ENCODE results near the gene USP10. TPM values are rescaled to one million over a fixed set of nuclear protein-coding genes. Genes with fewer than 3 reads are reported as not detected.

USP10 gene
- total RNA-seq, 4 donors from 2014 or later: 63.0 to 98.4 (median 70.9) TPM

DNA sequence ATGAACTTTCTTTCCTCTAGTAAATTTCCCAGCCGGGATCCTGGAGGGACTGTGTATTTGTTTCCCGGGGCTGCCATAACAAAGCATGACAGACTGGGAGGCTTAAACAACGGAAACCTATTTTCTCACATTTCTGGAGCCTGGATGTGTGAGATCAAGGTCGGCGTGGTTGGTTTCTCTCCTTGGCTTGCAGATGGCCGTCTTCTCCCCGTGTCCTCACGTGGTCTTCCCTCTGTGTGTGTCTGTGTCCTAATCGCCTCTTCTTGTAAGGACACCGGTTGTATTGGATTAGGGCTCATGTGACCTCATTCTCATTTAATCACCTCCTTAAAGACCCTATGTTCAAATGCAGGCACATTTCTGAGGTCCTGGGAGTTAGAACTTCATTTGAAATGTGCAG, 22.0 kb upstream of the USP10 start:
- TF ChIP-seq, protein P1, sequence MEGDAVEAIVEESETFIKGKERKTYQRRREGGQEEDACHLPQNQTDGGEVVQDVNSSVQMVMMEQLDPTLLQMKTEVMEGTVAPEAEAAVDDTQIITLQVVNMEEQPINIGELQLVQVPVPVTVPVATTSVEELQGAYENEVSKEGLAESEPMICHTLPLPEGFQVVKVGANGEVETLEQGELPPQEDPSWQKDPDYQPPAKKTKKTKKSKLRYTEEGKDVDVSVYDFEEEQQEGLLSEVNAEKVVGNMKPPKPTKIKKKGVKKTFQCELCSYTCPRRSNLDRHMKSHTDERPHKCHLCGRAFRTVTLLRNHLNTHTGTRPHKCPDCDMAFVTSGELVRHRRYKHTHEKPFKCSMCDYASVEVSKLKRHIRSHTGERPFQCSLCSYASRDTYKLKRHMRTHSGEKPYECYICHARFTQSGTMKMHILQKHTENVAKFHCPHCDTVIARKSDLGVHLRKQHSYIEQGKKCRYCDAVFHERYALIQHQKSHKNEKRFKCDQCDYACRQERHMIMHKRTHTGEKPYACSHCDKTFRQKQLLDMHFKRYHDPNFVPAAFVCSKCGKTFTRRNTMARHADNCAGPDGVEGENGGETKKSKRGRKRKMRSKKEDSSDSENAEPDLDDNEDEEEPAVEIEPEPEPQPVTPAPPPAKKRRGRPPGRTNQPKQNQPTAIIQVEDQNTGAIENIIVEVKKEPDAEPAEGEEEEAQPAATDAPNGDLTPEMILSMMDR (IDR thresholded peaks at IDR 0.05): no peak
- TF ChIP-seq POLR2A (IDR thresholded peaks at IDR 0.05): no peak
- H3K27me3 ChIP-seq: no peaks in the 10 kb centered on the region
- intact Hi-C loops (cut with DNase I): no loop called here
- 73 to 80% methylated on average over 10 of the region's 10 CpGs for WGBS, 2 donors
- H3K4me1 ChIP-seq: no peaks in the 10 kb centered on the region
- no peak overlapping the region for H3K27ac ChIP-seq
- H3K36me3 ChIP-seq: no peaks in the 10 kb centered on the region
- DNase-seq: no peak
- H3K4me3 ChIP-seq (replicated peaks in 1 of 3): no peak overlapping the region
- no peaks in the 10 kb centered on the region for H3K9me3 ChIP-seq

DNA sequence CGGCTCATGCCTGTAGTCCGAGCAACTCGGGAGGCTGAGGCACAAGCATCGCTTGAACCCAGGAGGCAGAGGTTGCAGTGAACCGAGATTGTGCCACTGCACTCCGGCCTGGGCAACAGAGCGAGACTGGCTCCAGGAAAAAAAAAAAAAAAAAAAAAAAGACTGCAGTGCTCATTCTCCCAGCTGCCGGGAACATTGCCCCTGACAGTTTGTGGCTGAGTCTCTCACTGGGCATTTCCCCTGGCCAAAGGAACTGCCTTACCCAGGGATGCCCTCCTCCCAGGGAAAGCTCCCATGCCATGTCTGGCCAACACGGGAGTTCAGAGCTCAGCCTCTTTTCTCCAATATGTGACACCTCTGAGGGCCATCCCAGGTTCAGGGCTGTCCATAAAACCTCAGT, 21.3 kb upstream of the USP10 start:
- 69 to 76% methylated on average over 5 to 9 of the region's 9 CpGs for WGBS, 2 donors
- no peaks in the 10 kb centered on the region for H3K9me3 ChIP-seq
- no peaks in the 10 kb centered on the region for H3K4me1 ChIP-seq
- no peaks in the 10 kb centered on the region for H3K36me3 ChIP-seq
- TF ChIP-seq, protein P1 (IDR thresholded peaks at IDR 0.05): no peak
- no peak for TF ChIP-seq POLR2A (IDR thresholded peaks at IDR 0.05)
- H3K27ac ChIP-seq: no peak overlapping the region
- H3K27me3 ChIP-seq: no peaks in the 10 kb centered on the region
- no peak overlapping the region for H3K4me3 ChIP-seq (replicated peaks in 1 of 3)
- DNase-seq: no peak
- intact Hi-C loops (cut with DNase I): no loop called here

DNA sequence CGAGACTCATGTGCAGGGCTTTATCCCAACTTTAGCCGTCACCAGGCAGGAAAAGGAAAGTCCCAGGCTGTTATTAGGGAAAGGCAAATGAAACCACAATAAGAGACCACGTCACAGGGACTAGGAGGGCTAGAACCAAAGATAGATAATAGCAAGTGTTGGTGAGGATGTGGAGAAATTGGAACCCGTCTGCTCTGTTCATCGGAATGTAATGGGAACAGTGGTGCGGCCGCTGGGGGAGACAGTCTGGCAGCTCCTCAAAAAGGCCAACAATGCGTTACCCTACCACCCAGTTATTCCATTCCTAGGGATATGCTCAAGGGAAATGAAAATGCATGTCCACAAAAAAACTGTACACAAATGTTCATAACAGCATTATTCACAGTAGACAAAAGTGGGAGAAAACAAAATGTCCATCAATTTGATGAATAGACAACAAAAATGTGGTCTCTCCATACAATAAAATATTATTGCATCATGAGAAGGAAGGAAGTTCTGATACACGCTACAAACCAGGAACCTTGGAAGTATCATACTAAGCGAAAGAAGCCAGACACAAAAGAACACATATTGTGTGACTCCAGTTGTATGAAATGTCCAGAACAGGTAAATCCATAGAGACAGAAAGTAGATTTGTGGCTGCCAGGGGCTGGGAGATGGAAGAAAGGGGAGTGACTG, 19.5 kb upstream of the USP10 start:
- WGBS, 2 donors: 84 to 87% methylated on average over 10 of the region's 10 CpGs

DNA sequence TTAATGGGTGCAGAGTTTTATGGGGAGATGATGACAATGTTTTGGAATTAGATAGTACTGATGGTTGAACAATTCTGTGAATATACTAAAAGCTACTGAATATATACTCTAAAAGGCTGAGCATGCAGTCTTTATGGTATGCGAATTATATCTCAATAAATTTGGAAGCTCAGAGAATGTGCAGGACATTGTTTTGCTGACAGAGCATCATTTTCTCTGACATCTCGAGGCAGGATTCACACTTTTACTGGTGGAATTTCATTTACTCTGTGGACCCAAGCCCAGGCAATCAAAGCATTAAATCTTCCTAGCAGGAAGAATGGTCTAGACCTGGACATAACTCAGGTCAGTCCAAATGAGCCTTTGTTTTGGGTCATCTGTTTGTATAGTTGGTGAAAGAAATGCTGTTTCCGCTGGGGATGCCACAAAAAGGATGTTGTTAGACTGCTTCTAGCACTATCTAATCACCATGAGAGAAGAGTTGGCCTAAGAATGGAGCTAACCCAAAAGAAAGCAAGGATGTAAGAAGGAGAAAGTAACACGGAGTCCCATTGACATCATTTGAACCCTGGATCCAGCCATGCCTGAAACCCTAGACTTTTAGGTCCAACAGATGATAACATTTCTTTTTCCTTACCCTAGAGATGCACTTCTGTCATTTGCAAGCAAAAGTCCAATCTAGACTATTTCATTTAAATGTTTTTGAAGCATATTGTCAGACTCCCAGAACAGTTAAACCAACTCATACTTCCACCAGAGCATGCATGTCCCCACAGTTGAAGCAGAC, 18.8 kb upstream of the USP10 start:
- WGBS, 2 donors: 94 to 97% methylated on average over 4 of the region's 4 CpGs
- intact Hi-C loops (cut with DNase I): no loop called here
- H3K4me1 ChIP-seq: no peaks in the 10 kb centered on the region
- no peaks in the 10 kb centered on the region for H3K36me3 ChIP-seq
- no peaks in the 10 kb centered on the region for H3K9me3 ChIP-seq
- H3K4me3 ChIP-seq (replicated peaks in 1 of 3): no peak overlapping the region
- H3K27ac ChIP-seq: no peak overlapping the region
- TF ChIP-seq POLR2A (IDR thresholded peaks at IDR 0.05): no peak
- TF ChIP-seq, protein P1 (IDR thresholded peaks at IDR 0.05): no peak
- no peak for DNase-seq
- no peaks in the 10 kb centered on the region for H3K27me3 ChIP-seq

More for the DNA sequence above, 19.5 kb upstream of the USP10 start:
- DNase-seq: no peak
- H3K27me3 ChIP-seq: no peaks in the 10 kb centered on the region
- no peaks in the 10 kb centered on the region for H3K36me3 ChIP-seq
- no peak overlapping the region for H3K4me3 ChIP-seq (replicated peaks in 1 of 3)
- TF ChIP-seq, protein P1 (IDR thresholded peaks at IDR 0.05): no peak
- no peak for TF ChIP-seq POLR2A (IDR thresholded peaks at IDR 0.05)
- H3K4me1 ChIP-seq: no peaks in the 10 kb centered on the region
- no peaks in the 10 kb centered on the region for H3K9me3 ChIP-seq
- no peak overlapping the region for H3K27ac ChIP-seq
- intact Hi-C loops (cut with DNase I): no loop called here
